K562 (cell line): ENCODE measurements around the gene MXD3. TPM values are rescaled to one million over a fixed set of nuclear protein-coding genes. Genes with fewer than 3 reads are reported as not detected.

Experiments
- CBFA2T2 ChIP-seq: fragments of 450-650 bp; conservative IDR thresholded peaks from 2 replicates; pipeline ENCODE4 v1.6.1; 2017; ENCODE audit warnings: mild to moderate bottlenecking
- CHCHD3 ChIP-seq: fragments of 250-450 bp; sonication (Bioruptor Pico); IDR thresholded peaks from 2 replicates; pipeline ENCODE4 v2.1.2; 2022; ENCODE audit warnings: mild to moderate bottlenecking
- FOXJ2 ChIP-seq: fragments of 200-800 bp; sonication (Bioruptor generic); IDR thresholded peaks from 2 replicates; pipeline ENCODE4 v1.6.1; 2016; ENCODE audit warnings: missing genetic modification characterization, missing compliant biosample characterization
- HDAC1 ChIP-seq, 2 experiments: fragments of 450-650 bp; IDR thresholded peaks; 2 replicates each; pipeline ENCODE4 v1.6.1; 2016 to 2017; ENCODE audit warnings: inconsistent platforms in 1 of 2, mild to moderate bottlenecking in 1 of 2, moderate library complexity in 1 of 2
- KDM1A ChIP-seq, 2 experiments: fragments of 450-650 bp; IDR thresholded peaks; 2 replicates each; pipeline ENCODE4 v1.6.1; 2016; ENCODE audit warnings: mild to moderate bottlenecking in 2 of 2
- MAFK ChIP-seq: IDR thresholded peaks from 2 replicates; pipeline ENCODE4 v1.6.1; 2011; ENCODE audit warnings: low read length, improper control_type of control experiment
- NCOA1 ChIP-seq: fragments of 450-650 bp; IDR thresholded peaks from 2 replicates; pipeline ENCODE4 v1.6.1; 2016; ENCODE audit warnings: low read depth
- NR1H2 ChIP-seq: sonication (generic); formaldehyde crosslinking; IDR thresholded peaks from 2 replicates; pipeline ENCODE4 v1.4.0; 2020; ENCODE audit warnings: mild to moderate bottlenecking, missing genetic modification reagents
- RAD21 ChIP-seq, 2 experiments: fragments of 250-450 bp in 1 of 2; fragments of 450-650 bp in 1 of 2; sonication (Bioruptor Pico) in 1 of 2; formaldehyde crosslinking in 1 of 2; IDR thresholded peaks in 1 of 2; conservative IDR thresholded peaks in 1 of 2; 2 replicates each; pipeline versions ENCODE4 v1.4.0 to v1.8.0; 2020 to 2022; ENCODE audit warnings: mild to moderate bottlenecking in 2 of 2, moderate library complexity in 1 of 2
- RAD51 ChIP-seq: fragments of 450-650 bp; IDR thresholded peaks from 2 replicates; pipeline ENCODE4 v1.7.1; 2016; ENCODE audit warnings: low read depth, mild to moderate bottlenecking, borderline replicate concordance
- RFX1 ChIP-seq: fragments of 450-650 bp; IDR thresholded peaks from 2 replicates; pipeline ENCODE4 v1.6.1; 2016; ENCODE audit warnings: mild to moderate bottlenecking, moderate library complexity
- RNF219 ChIP-seq: fragments of 250-450 bp; sonication (Bioruptor Pico); IDR thresholded peaks from 2 replicates; pipeline ENCODE4 v1.5.0; 2022; ENCODE audit warnings: mild to moderate bottlenecking
- SMAD1 ChIP-seq: fragments of 150-350 bp; IDR thresholded peaks from 2 replicates; pipeline ENCODE4 v1.6.1; 2014; ENCODE audit warnings: low read length, low read depth; ENCODE audit not compliant: partially characterized antibody
- SP1 ChIP-seq: sonication (generic); formaldehyde crosslinking; IDR thresholded peaks from 2 replicates; pipeline ENCODE4 v1.8.1; 2022; ENCODE audit warnings: mild to moderate bottlenecking, missing genetic modification reagents
- SRSF1 ChIP-seq: fragments of 200-400 bp; formaldehyde crosslinking; IDR thresholded peaks from 2 replicates; pipeline ENCODE4 v1.6.1; 2017; ENCODE audit warnings: mild to moderate bottlenecking, low read depth, low read length, moderate library complexity
- SRSF9 ChIP-seq: fragments of 200-400 bp; formaldehyde crosslinking; IDR thresholded peaks from 2 replicates; pipeline ENCODE4 v1.6.1; 2017; ENCODE audit warnings: low read depth, low read length, borderline replicate concordance
- SUPT5H ChIP-seq: fragments of 450-650 bp; IDR thresholded peaks from 2 replicates; pipeline ENCODE4 v1.6.1; 2016
- USF1 ChIP-seq: sonication (generic); formaldehyde crosslinking; IDR thresholded peaks from 2 replicates; pipeline ENCODE4 v1.9.0; 2022; ENCODE audit warnings: mild to moderate bottlenecking, missing genetic modification reagents
- ZNF263 ChIP-seq: sonication (generic); formaldehyde crosslinking; IDR thresholded peaks from 2 replicates; pipeline ENCODE4 v1.8.0; 2022; ENCODE audit warnings: mild to moderate bottlenecking, missing genetic modification reagents, borderline replicate concordance
- ZNF408 ChIP-seq: fragments of 250-450 bp; sonication (Bioruptor Pico); IDR thresholded peaks from 2 replicates; pipeline ENCODE4 v1.4.0; 2020; ENCODE audit warnings: low read depth, mild to moderate bottlenecking, moderate library complexity
- ZNF717 ChIP-seq: fragments of 250-450 bp; sonication (Bioruptor Pico); IDR thresholded peaks from 2 replicates; pipeline ENCODE4 v1.5.0; 2021
- ZNF77 ChIP-seq: fragments of 250-450 bp; sonication (Bioruptor Pico); IDR thresholded peaks from 2 replicates; pipeline ENCODE4 v1.5.0; 2020
- polyA plus RNA-seq, 8 experiments: library from polyadenylated mRNA; depleted of rRNA in 4 of 8; stranded (reverse) in 5 of 8; unstranded in 3 of 8; fragments of >200 nt; fragmentation: Nextera tagmentation in 2 of 8; fragmentation: Illumina TruSeq in 1 of 8; extraction: Ambion mirVana in 2 of 8; extraction: Trizol in 1 of 8; gene quantifications; 2 replicates each; pipeline versions ENCODE4 v1.2.1 to v1.2.3, GENCODE V29; 2011 to 2014; ENCODE audit warnings: inconsistent platforms in 1 of 8, missing spikeins in 1 of 8
- total RNA-seq, 7 experiments: library from RNA; depleted of rRNA in 6 of 7; stranded (reverse); fragments of >200 nt in 6 of 7; fragmentation: Illumina TruSeq in 2 of 7; extraction: Trizol in 2 of 7; gene quantifications; 2 replicates each; pipeline versions ENCODE4 v1.2.1 to v1.2.3, GENCODE V29; 2011 to 2021; ENCODE audit warnings: low replicate concordance in 1 of 7
- TF ChIP-seq, protein P1 (sequence below), 2 experiments: fragments of 250-450 bp in 1 of 2; fragments of 450-650 bp in 1 of 2; sonication (Bioruptor Pico) in 1 of 2; IDR thresholded peaks; 2 replicates each; pipeline versions ENCODE4 v1.6.1 to v1.8.0; 2016 to 2021; ENCODE audit warnings: mild to moderate bottlenecking in 2 of 2, moderate library complexity in 2 of 2, missing compliant biosample characterization in 1 of 2, missing genetic modification characterization in 1 of 2
- TF ChIP-seq, protein P2 (sequence below): IDR thresholded peaks from 2 replicates; pipeline ENCODE4 v1.6.1; 2011; ENCODE audit warnings: borderline replicate concordance, low read depth, mild to moderate bottlenecking, moderate library complexity, low read length; ENCODE audit not compliant: insufficient read depth, poor library complexity, severe bottlenecking

MXD3 gene
- total and polyA plus RNA-seq, 9 of the 15 experiments (the other 6 are each of a cell fraction or from before 2014, with no cell fraction given): 0.28 to 24.8 (median 4.5) TPM

DNA sequence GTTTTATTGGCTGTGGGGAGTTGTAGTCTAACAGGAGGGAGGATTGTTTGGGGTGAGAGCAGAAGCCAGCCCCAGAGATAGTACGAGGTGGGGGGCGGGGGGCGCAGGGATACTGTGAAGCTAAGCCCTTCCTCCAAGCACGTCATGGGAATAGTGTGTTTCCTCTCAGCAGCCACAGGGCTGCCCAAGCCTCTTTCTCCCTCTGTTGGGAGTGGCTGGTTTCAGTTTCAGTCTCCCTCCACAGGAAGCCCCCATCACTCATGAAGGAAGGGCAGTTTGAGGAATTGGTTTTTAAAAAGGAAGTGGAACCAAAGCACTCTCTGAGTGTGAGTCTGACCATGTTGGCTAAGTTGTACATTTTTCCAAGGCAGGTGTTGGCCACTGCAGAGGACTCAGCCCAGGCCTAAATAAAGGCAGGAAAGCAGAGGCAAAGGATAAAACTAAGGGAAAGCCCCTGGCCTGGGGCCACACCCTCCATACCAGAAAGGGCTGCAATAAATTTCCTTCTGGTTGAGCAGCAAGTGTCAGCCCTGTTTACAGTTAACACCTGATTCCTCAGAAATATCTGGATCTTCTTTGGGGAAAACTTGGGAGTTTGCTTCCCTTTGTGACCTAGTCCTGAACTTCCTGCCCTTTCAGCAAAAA, 11.3 kb downstream of the MXD3 start (continued):
- no peak for TF ChIP-seq MAFK
- no peak for TF ChIP-seq KDM1A (IDR thresholded peaks at IDR 0.05)
- TF ChIP-seq ZNF717 (CRISPR knock-in tag): no peak
- TF ChIP-seq SUPT5H: 0 out of 2 replicates have a peak, but pooled peaks have one; percentile 15
- TF ChIP-seq CBFA2T2: no peak
- no peak for TF ChIP-seq USF1 (CRISPR knock-in tag)
- TF ChIP-seq NR1H2 (CRISPR knock-in tag): no peak
- TF ChIP-seq SRSF9: no peak
- TF ChIP-seq SP1: no peak
- TF ChIP-seq RNF219 (CRISPR knock-in tag): no peak
- TF ChIP-seq RAD21 (CRISPR knock-in tag; conservative IDR thresholded peaks at IDR 0.05 in 1 of 2, IDR thresholded peaks at IDR 0.05 in 1 of 2): peak in 1 of 2 experiments; percentile 42; a peak in 2 of 4 replicates
- TF ChIP-seq RAD51: no peak
- TF ChIP-seq FOXJ2 (tag): no peak
- TF ChIP-seq HDAC1 (IDR thresholded peaks at IDR 0.05): peak in 1 of 2 experiments; percentile 32; a peak in 1 of 4 replicates
- TF ChIP-seq ZNF263 (CRISPR knock-in tag): no peak
- TF ChIP-seq RFX1: no peak
- no peak for TF ChIP-seq NCOA1
- TF ChIP-seq ZNF77: no peak
- TF ChIP-seq SMAD1: no peak
- TF ChIP-seq SRSF1: no peak
- TF ChIP-seq, protein P1, sequence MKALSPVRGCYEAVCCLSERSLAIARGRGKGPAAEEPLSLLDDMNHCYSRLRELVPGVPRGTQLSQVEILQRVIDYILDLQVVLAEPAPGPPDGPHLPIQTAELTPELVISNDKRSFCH (CRISPR knock-in tag; IDR thresholded peaks at IDR 0.05): no peak
- TF ChIP-seq, protein P1 (tag; IDR thresholded peaks at IDR 0.05): no peak
- no peak for TF ChIP-seq CHCHD3 (CRISPR knock-in tag)
- TF ChIP-seq, protein P2, sequence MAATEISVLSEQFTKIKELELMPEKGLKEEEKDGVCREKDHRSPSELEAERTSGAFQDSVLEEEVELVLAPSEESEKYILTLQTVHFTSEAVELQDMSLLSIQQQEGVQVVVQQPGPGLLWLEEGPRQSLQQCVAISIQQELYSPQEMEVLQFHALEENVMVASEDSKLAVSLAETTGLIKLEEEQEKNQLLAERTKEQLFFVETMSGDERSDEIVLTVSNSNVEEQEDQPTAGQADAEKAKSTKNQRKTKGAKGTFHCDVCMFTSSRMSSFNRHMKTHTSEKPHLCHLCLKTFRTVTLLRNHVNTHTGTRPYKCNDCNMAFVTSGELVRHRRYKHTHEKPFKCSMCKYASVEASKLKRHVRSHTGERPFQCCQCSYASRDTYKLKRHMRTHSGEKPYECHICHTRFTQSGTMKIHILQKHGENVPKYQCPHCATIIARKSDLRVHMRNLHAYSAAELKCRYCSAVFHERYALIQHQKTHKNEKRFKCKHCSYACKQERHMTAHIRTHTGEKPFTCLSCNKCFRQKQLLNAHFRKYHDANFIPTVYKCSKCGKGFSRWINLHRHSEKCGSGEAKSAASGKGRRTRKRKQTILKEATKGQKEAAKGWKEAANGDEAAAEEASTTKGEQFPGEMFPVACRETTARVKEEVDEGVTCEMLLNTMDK: peak; percentile 56
- TF ChIP-seq ZNF408: no peak
